NT2/D1 (cell line): Measurements from ENCODE around the gene KDM4F.

Experiments
- DNase-seq: peaks from one replicate; pipeline ENCODE4 v3.0.0-alpha.2; 2011; ENCODE audit warnings: low read depth, low spot score
- H3K27me3 ChIP-seq: 2 replicates; pipeline ENCODE4 v1.6.0; 2011; ENCODE audit warnings: mild to moderate bottlenecking; ENCODE audit not compliant: insufficient read length, insufficient read depth
- H3K36me3 ChIP-seq: 2 replicates; pipeline ENCODE4 v1.6.1; 2011; ENCODE audit warnings: mild to moderate bottlenecking, low read length, mixed read lengths; ENCODE audit not compliant: insufficient read depth, insufficient read length
- H3K4me1 ChIP-seq: 2 replicates; pipeline ENCODE4 v1.5.1; 2011; ENCODE audit not compliant: insufficient read depth, insufficient read length
- H3K4me3 ChIP-seq: 2 replicates; pipeline ENCODE4 v1.5.1; 2011; ENCODE audit warnings: low read depth; ENCODE audit not compliant: insufficient read length
- H3K9ac ChIP-seq: 2 replicates; pipeline ENCODE4 v1.6.0; 2011; ENCODE audit warnings: low read depth; ENCODE audit not compliant: insufficient read length
- H3K9me3 ChIP-seq: 2 replicates; pipeline ENCODE4 v1.5.1; 2011; ENCODE audit warnings: mild to moderate bottlenecking, low read length; ENCODE audit not compliant: insufficient read depth
- SUZ12 ChIP-seq: IDR thresholded peaks from 2 replicates; pipeline ENCODE4 v1.6.1; 2011; ENCODE audit not compliant: insufficient read length, insufficient read depth; ENCODE audit errors: extremely low read depth
- YY1 ChIP-seq: IDR thresholded peaks from 2 replicates; pipeline ENCODE4 v1.6.1; 2011; ENCODE audit not compliant: insufficient read length, insufficient read depth
- ZNF274 ChIP-seq: IDR thresholded peaks from 2 replicates; pipeline ENCODE4 v1.6.1; 2011; ENCODE audit warnings: mild to moderate bottlenecking, low read depth, low read length

The KDM4F gene

GRCh38 chr11:95086151-95086550 is 36.9 kb downstream of the KDM4F start:
- Histone ChIP-seq H3K36me3 (peaks cover 1% of the 10 kb centered on the region), H3K27me3 (peaks cover 25% of the 10 kb centered on the region), H3K9ac (no peak overlapping the region), H3K4me1 (no peaks in the 10 kb centered on the region), H3K4me3 (no peak overlapping the region), H3K9me3 (no peaks in the 10 kb centered on the region)
- TF ChIP-seq ZNF274 = no peak
- TF ChIP-seq SUZ12 = no peak
- TF ChIP-seq YY1 = no peak
- DNase-seq = no peak

DNA sequence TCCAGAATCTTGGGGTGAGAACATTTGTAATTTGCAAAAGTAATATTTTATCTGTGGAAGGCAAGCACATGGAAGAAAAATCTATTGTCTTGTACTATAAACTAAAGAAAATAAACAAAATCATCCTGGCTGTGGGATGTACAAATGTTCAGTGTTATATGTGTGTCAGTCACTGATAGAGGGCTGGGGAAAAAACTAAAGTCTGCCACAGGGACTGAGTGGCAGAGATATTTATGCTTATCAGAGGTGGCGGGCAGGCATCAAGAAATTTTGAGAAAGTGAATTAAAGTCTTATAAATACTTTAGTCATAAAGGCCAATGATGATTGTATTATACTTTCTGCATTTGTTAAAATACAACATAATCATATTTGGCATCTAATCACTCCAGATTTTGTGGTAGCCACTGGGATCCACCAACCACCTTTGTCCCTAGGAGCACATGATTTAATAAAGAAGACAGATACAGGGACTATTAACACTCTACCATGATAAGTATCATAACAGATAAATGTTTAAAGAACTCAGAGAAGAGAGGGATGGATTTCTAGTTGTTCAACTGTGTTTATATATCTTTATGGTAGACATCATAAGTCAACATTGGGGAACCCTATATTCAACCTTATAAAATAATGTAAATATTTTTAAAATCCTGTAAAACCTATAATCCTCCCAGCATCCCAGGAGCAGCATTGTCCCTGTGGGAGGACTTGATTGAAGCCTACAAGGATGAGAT is 37.8 kb downstream of the KDM4F start:
- Histone ChIP-seq H3K36me3 (peaks cover 4% of the 10 kb centered on the region), H3K27me3 (peaks cover 30% of the 10 kb centered on the region), H3K9ac (no peak overlapping the region), H3K9me3 (no peaks in the 10 kb centered on the region), H3K4me1 (no peaks in the 10 kb centered on the region), H3K4me3 (no peak overlapping the region)
- TF ChIP-seq YY1 = no peak
- no peak for TF ChIP-seq SUZ12
- TF ChIP-seq ZNF274 = no peak
- DNase-seq = no peak

DNA sequence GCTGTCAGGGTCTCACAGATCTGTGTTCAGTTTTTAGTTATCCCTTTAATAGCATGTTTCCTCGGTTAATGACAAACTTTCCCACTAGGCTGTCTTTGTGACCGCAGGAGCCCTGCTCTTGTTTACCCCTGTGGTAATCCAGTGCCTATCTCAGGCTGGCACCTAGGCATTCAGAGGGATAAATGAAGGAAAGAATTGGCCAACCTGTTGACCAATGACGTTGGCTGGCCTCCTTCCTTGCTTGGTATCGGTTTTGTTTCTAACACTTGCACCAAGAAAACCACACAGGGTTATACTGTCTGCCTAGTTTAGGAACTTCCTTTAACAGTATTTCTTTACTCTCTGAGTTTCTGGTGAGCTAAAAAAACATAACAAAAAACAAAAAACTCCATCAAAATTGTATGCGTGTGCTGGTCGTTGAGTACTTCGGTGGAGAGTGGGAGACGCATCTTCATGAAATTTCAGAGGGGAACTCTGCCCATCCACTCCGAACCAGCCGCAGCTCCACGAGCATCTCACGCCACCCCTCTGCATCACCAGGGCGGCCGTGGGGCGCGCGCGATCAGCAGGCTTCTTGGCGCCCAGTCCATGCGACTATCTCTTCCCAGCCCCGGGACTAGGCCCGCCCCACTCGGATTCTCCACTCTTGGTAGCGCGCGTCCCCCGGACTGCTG is 39.9 kb downstream of the KDM4F start:
- peaks cover 30% of the 10 kb centered on the region for H3K27me3 ChIP-seq
- H3K4me3 ChIP-seq = peak overlapping the region; percentile 43
- peaks cover 4% of the 10 kb centered on the region for H3K36me3 ChIP-seq
- DNase-seq = no peak
- H3K9ac ChIP-seq = peak overlapping the region; percentile 59
- TF ChIP-seq YY1 = no peak
- no peak for TF ChIP-seq SUZ12
- TF ChIP-seq ZNF274 = no peak
- H3K4me1 ChIP-seq = peaks cover 3% of the 10 kb centered on the region
- no peaks in the 10 kb centered on the region for H3K9me3 ChIP-seq

- peaks cover 30% of the 10 kb centered on the region for H3K27me3 ChIP-seq
- peaks cover 3% of the 10 kb centered on the region for H3K4me1 ChIP-seq
- peak within 1 kb of the TSS; percentile 83 for H3K9ac ChIP-seq
- TF ChIP-seq SUZ12 = no peak
- TF ChIP-seq ZNF274 = no peak
- no peak for TF ChIP-seq YY1
- peak within 1 kb of the TSS; percentile 74 for H3K4me3 ChIP-seq
- no peak for DNase-seq
- H3K9me3 ChIP-seq = no peaks in the 10 kb centered on the region
- peaks cover 4% of the 10 kb centered on the region for H3K36me3 ChIP-seq
Observed at GRCh38 chr11:95089620-95090542, 40.7 kb downstream of the KDM4F start, which contains the start of gene ENDOD1. TSS of gene ENDOD1 (plus strand) at chr11:95089846. CDS start at chr11:95089928, 82 bp downstream.

DNA sequence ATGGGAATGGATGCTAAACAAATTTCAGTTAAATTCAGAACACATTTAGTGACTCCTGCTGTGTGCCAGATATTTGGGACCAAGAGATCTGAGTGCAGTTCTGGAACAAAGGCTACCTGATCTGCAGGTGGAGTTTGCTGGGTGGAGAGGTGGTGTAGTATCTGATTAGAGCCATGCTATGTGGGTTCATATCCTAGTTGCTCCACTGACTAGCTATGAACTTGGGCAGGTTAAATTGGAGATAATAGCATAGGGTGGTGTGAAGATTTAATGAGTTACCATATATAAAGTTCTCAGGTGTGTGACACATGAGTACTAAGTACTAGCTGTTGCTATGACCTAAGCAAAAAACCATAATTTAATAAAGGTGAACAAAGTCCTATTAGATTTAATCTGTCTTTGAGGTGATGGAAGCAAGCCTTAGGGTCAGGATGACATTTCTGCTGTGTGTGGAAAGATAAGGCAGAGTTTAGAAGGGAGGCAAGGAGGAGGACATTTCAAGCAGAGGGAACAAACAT is 42.5 kb downstream of the KDM4F start:
- TF ChIP-seq YY1 (no peak), SUZ12 (no peak), ZNF274 (no peak)
- Histone ChIP-seq H3K4me3 (no peak overlapping the region), H3K9me3 (no peaks in the 10 kb centered on the region), H3K36me3 (peaks cover 4% of the 10 kb centered on the region), H3K9ac (no peak overlapping the region), H3K27me3 (peaks cover 30% of the 10 kb centered on the region), H3K4me1 (peaks cover 3% of the 10 kb centered on the region)
- DNase-seq = no peak

DNA sequence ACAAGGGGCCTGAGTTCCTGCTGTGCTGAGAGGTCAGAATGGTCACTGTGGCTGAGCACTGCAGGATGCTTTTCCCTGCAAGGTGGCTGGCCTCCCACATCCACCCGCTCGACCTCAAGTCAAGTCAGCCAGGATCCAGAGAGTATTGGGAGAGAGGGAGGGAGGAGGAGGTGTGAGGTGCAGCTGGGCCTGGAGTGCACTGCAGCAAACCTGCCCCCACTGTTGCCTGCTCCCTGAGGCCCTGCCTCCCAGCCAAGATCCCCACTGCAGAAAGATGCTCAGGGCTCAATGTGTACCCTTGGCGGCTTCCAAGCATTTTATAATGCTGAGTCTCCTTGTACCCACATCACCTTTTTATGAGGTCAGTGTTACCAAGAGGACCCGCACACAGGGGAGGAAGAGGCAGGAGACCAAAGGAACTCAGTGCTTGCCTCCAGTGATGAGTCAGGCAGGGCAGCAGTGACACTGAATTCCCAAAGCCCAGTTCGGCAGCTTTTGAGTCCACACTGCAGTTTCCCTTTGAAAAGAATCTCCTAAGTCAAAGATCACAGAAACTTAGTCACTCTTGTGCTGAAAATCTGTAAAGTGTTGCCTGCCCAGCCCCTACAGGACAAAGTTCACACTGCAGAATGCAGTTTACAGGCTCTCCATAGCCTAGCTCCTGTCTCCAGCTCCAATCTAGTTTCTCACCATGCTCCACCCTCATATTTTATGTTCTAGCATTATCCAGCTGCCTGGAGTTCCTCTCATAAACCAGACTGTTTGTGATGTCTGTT is 43.5 kb downstream of the KDM4F start:
- DNase-seq = no peak
- peaks cover 4% of the 10 kb centered on the region for H3K36me3 ChIP-seq
- H3K9me3 ChIP-seq = no peaks in the 10 kb centered on the region
- TF ChIP-seq SUZ12 (no peak), ZNF274 (no peak), YY1 (no peak)
- H3K27me3 ChIP-seq = peaks cover 30% of the 10 kb centered on the region
- H3K9ac ChIP-seq = no peak overlapping the region
- no peak overlapping the region for H3K4me3 ChIP-seq
- peaks cover 3% of the 10 kb centered on the region for H3K4me1 ChIP-seq

- H3K4me3 ChIP-seq = no peak overlapping the region
- H3K9ac ChIP-seq = no peak overlapping the region
- no peak for DNase-seq
- H3K4me1 ChIP-seq = peaks cover 3% of the 10 kb centered on the region
- H3K36me3 ChIP-seq = peaks cover 4% of the 10 kb centered on the region
- H3K27me3 ChIP-seq = peaks cover 26% of the 10 kb centered on the region
- no peak for TF ChIP-seq SUZ12
- no peak for TF ChIP-seq ZNF274
- TF ChIP-seq YY1 = no peak
- H3K9me3 ChIP-seq = no peaks in the 10 kb centered on the region
Observed at GRCh38 chr11:95093548-95093947, 44.3 kb downstream of the KDM4F start.
